HCT116 (cell line): ENCODE measurements around the gene BLNK.

ENCODE experiments used
- YY1 ChIP-seq: IDR thresholded peaks from 2 replicates; pipeline ENCODE4 v1.6.1; 2011; ENCODE audit warnings: low read length, low read depth, moderate library complexity, mild to moderate bottlenecking; ENCODE audit not compliant: insufficient replicate concordance; ENCODE audit errors: extremely low read depth
- TF ChIP-seq, protein P1 (sequence below), 3 experiments: fragments of 200-600 bp in 1 of 3; sonication (generic) in 1 of 3; IDR thresholded peaks in 2 of 3; conservative IDR thresholded peaks in 1 of 3; 2 replicates each; pipeline ENCODE4 v1.5.1; 2012 to 2017; ENCODE audit warnings: low read depth in 2 of 3, low read length in 2 of 3, antibody characterized with exemption in 1 of 3, borderline replicate concordance in 1 of 3, control low read depth in 1 of 3, mild to moderate bottlenecking in 1 of 3, mixed read lengths in 1 of 3, mixed run types in 1 of 3, moderate library complexity in 1 of 3; ENCODE audit not compliant: insufficient read depth in 1 of 3

- TF ChIP-seq YY1: no peak
- TF ChIP-seq, protein P1, sequence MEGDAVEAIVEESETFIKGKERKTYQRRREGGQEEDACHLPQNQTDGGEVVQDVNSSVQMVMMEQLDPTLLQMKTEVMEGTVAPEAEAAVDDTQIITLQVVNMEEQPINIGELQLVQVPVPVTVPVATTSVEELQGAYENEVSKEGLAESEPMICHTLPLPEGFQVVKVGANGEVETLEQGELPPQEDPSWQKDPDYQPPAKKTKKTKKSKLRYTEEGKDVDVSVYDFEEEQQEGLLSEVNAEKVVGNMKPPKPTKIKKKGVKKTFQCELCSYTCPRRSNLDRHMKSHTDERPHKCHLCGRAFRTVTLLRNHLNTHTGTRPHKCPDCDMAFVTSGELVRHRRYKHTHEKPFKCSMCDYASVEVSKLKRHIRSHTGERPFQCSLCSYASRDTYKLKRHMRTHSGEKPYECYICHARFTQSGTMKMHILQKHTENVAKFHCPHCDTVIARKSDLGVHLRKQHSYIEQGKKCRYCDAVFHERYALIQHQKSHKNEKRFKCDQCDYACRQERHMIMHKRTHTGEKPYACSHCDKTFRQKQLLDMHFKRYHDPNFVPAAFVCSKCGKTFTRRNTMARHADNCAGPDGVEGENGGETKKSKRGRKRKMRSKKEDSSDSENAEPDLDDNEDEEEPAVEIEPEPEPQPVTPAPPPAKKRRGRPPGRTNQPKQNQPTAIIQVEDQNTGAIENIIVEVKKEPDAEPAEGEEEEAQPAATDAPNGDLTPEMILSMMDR (IDR thresholded peaks at IDR 0.05 in 2 of 3, conservative IDR thresholded peaks at IDR 0.05 in 1 of 3; ENCODE audit: borderline replicate concordance in 1 of 3, insufficient read depth in 1 of 3, low read depth in 2 of 3, low read length in 2 of 3): no peak
Observed at GRCh38 chr10:96310321-96310669, 38.9 kb upstream of the BLNK start.
